Suprapubic skin (tissue), 4 donors: Measurements from ENCODE around the gene SKAP1. TPM values are rescaled to one million over a fixed set of nuclear protein-coding genes. Genes with fewer than 3 reads are reported as not detected.
"Not testable (repeated sequence)": the region's sequence is repeated elsewhere in the genome, so short reads cannot be mapped to it uniquely, and the experiment has no call there.

Source experiments
- DNase-seq, 2 donors: peaks; one replicate each; pipeline ENCODE4 v3.0.0-alpha.2; 2019; ENCODE audit warnings: low spot score in 2 of 2
- H3K27ac ChIP-seq: fragments of 200-600 bp; sonication (generic); one replicate; pipeline ENCODE4 v1.5.1; 2019
- H3K27me3 ChIP-seq: fragments of 200-600 bp; sonication (generic); one replicate; pipeline ENCODE4 v1.5.1; 2019
- H3K36me3 ChIP-seq: fragments of 200-600 bp; sonication (generic); one replicate; pipeline ENCODE4 v1.5.1; 2019
- H3K4me1 ChIP-seq: fragments of 200-600 bp; sonication (generic); one replicate; pipeline ENCODE4 v1.5.1; 2019
- H3K4me3 ChIP-seq: fragments of 200-600 bp; sonication (generic); one replicate; pipeline ENCODE4 v1.5.1; 2019; ENCODE audit warnings: mild to moderate bottlenecking
- H3K9me3 ChIP-seq: fragments of 200-600 bp; sonication (generic); one replicate; pipeline ENCODE4 v1.5.1; 2019
- CTCF ChIP-seq, 2 donors: fragments of 200-600 bp in 1 of 2; fragments of 450-650 bp in 1 of 2; sonication (generic) in 1 of 2; IDR thresholded peaks; one replicate each; pipeline ENCODE4 v1.5.1; 2016 to 2019; ENCODE audit warnings: antibody characterized with exemption in 2 of 2, mild to moderate bottlenecking in 1 of 2, moderate library complexity in 1 of 2
- EP300 ChIP-seq: sonication (generic); formaldehyde crosslinking; IDR thresholded peaks from one replicate; pipeline ENCODE4 v1.6.1; 2017; ENCODE audit warnings: antibody characterized with exemption
- POLR2A ChIP-seq, 2 donors: fragments of 450-650 bp; IDR thresholded peaks; one replicate each; pipeline ENCODE4 v1.6.1; 2017; ENCODE audit warnings: antibody characterized with exemption in 2 of 2, mild to moderate bottlenecking in 2 of 2, moderate library complexity in 2 of 2
- POLR2AphosphoS5 ChIP-seq, 3 donors: sonication (generic); formaldehyde crosslinking; IDR thresholded peaks; one replicate each; pipeline ENCODE4 v1.6.1; 2017; ENCODE audit warnings: antibody characterized with exemption in 3 of 3
- WGBS: methylation state at CpG from one replicate; pipeline ENCODE4 v1.1.5; 2018; 5-methylcytosine and 5-hydroxymethylcytosine counted together
- total RNA-seq, 4 donors: library from RNA; depleted of rRNA; stranded (reverse); fragments of >200 nt; gene quantifications; one replicate each; pipeline ENCODE4 v1.1.0, GENCODE V29; 2016

Gene SKAP1
- total RNA-seq, 4 donors from 2014 or later, result 1.0 to 1.5 TPM; not detected in 2

GRCh38 chr17:48254896-48255295, 175.1 kb downstream of the SKAP1 start:
- Histone ChIP-seq H3K36me3 (no peaks in the 10 kb centered on the region), H3K9me3 (no peaks in the 10 kb centered on the region), H3K27ac (no peak overlapping the region), H3K27me3 (peaks cover 44% of the 10 kb centered on the region), H3K4me1 (no peaks in the 10 kb centered on the region), H3K4me3 (no peak overlapping the region)
- TF ChIP-seq POLR2A (IDR thresholded peaks at IDR 0.05), result no peak
- no peak for TF ChIP-seq EP300
- no peak for TF ChIP-seq CTCF (IDR thresholded peaks at IDR 0.05)
- TF ChIP-seq POLR2AphosphoS5 (IDR thresholded peaks at IDR 0.05), result no peak
- DNase-seq, result no peak
- WGBS, result 18% methylated on average over 1 of the region's 1 CpG

GRCh38 chr17:48253975-48254374, 176.0 kb downstream of the SKAP1 start:
- Histone ChIP-seq H3K4me3 (no peak overlapping the region), H3K27ac (no peak overlapping the region), H3K27me3 (peaks cover 46% of the 10 kb centered on the region), H3K36me3 (no peaks in the 10 kb centered on the region), H3K9me3 (no peaks in the 10 kb centered on the region), H3K4me1 (no peaks in the 10 kb centered on the region)
- TF ChIP-seq CTCF (IDR thresholded peaks at IDR 0.05) (no peak), POLR2A (IDR thresholded peaks at IDR 0.05) (no peak), POLR2AphosphoS5 (IDR thresholded peaks at IDR 0.05) (no peak), EP300 (no peak)
- 72% methylated on average over 2 of the region's 2 CpGs for WGBS
- no peak for DNase-seq

GRCh38 chr17:48251950-48252349, 178.1 kb downstream of the SKAP1 start:
- Histone ChIP-seq H3K4me3 (no peak overlapping the region), H3K27ac (no peak overlapping the region), H3K9me3 (no peaks in the 10 kb centered on the region), H3K4me1 (no peaks in the 10 kb centered on the region), H3K27me3 (peaks cover 43% of the 10 kb centered on the region), H3K36me3 (no peaks in the 10 kb centered on the region)
- no peak for TF ChIP-seq EP300
- no peak for TF ChIP-seq CTCF (IDR thresholded peaks at IDR 0.05)
- no peak for DNase-seq
- 84% methylated on average over 3 of the region's 3 CpGs for WGBS

GRCh38 chr17:48250949-48251348, 179.1 kb downstream of the SKAP1 start:
- TF ChIP-seq POLR2A (IDR thresholded peaks at IDR 0.05), result no peak
- TF ChIP-seq EP300, result no peak
- no peak for TF ChIP-seq CTCF (IDR thresholded peaks at IDR 0.05)
- TF ChIP-seq POLR2AphosphoS5 (IDR thresholded peaks at IDR 0.05), result no peak
- Histone ChIP-seq H3K4me1 (no peaks in the 10 kb centered on the region), H3K4me3 (no peak overlapping the region), H3K27ac (no peak overlapping the region), H3K9me3 (no peaks in the 10 kb centered on the region), H3K27me3 (peaks cover 35% of the 10 kb centered on the region), H3K36me3 (no peaks in the 10 kb centered on the region)
- no peak for DNase-seq
- 74% methylated on average over 8 of the region's 8 CpGs for WGBS

- not testable (repeated sequence) for H3K27ac ChIP-seq, H3K4me3 ChIP-seq, H3K9me3 ChIP-seq, H3K4me1 ChIP-seq, DNase-seq, H3K36me3 ChIP-seq
- peaks cover 35% of the 10 kb centered on the region for H3K27me3 ChIP-seq
- 95% methylated on average over 5 of the region's 5 CpGs for WGBS
Observed at GRCh38 chr17:48250059-48250458, 180.0 kb downstream of the SKAP1 start.

- Histone ChIP-seq H3K36me3 (no peaks in the 10 kb centered on the region), H3K4me1 (no peaks in the 10 kb centered on the region), H3K9me3 (no peaks in the 10 kb centered on the region), H3K27me3 (peaks cover 25% of the 10 kb centered on the region), H3K27ac (no peak overlapping the region), H3K4me3 (no peak overlapping the region)
- DNase-seq, result no peak
- WGBS, result 91% methylated on average over 3 of the region's 3 CpGs
- TF ChIP-seq EP300 (no peak), POLR2AphosphoS5 (IDR thresholded peaks at IDR 0.05) (no peak), CTCF (IDR thresholded peaks at IDR 0.05) (no peak), POLR2A (IDR thresholded peaks at IDR 0.05) (no peak)
Observed at GRCh38 chr17:48247603-48248002, 182.4 kb downstream of the SKAP1 start.
